Endothelial cell of umbilical vein (primary cell): ENCODE results near the gene SLC24A3. TPM values are rescaled to one million over a fixed set of nuclear protein-coding genes. Genes with fewer than 3 reads are reported as not detected.

ENCODE experiments used
- BruUV-seq: library from RNA; stranded (reverse); fragments of 400-500 nt; replicated peaks from 2 replicates; lab custom pipeline; 2021; lab: Mats Ljungman, UMichigan
- CTCF ChIA-PET: fragments of 300-600, 350-600 bp; sonication (Branson Sonifier 250); formaldehyde crosslinking; loops from one replicate; lab custom pipeline; 2021; ENCODE audit warnings: antibody characterized with exemption, inconsistent platforms; lab: Charles Lee
- POLR2A ChIA-PET: fragments of 300-600, 350-600 bp; sonication (Branson Sonifier 250); formaldehyde crosslinking; loops from one replicate; lab custom pipeline; 2021; ENCODE audit warnings: antibody characterized with exemption, inconsistent platforms; lab: Charles Lee
- DNase-seq: peaks from one replicate; pipeline ENCODE4 v3.0.0-alpha.2; 2011; ENCODE audit warnings: low read depth, low spot score
- FAIRE-seq: peaks from 2 replicates; lab custom pipeline; 2011; peaks lifted over from hg19 to GRCh38; lab: Jason Lieb, UNC
- H2AFZ ChIP-seq: 2 replicates; pipeline ENCODE4 v1.6.0; 2012; ENCODE audit warnings: low read depth, low read length, control low read depth, inconsistent platforms
- H3K27ac ChIP-seq: 2 replicates; pipeline ENCODE4 v1.5.1; 2011; ENCODE audit warnings: low read depth, mild to moderate bottlenecking, control low read depth, low read length, moderate library complexity; ENCODE audit not compliant: insufficient read depth
- H3K27me3 ChIP-seq, 2 experiments: 2 replicates each; pipeline versions ENCODE4 v1.6.0 to v1.6.1; 2011; ENCODE audit warnings: low read length in 2 of 2, mixed read lengths in 1 of 2; ENCODE audit not compliant: control insufficient read depth in 2 of 2, insufficient read depth in 2 of 2
- H3K36me3 ChIP-seq, 2 experiments: 2 replicates in 1 of 2; 3 replicates in 1 of 2; pipeline ENCODE4 v1.5.1; 2011; ENCODE audit warnings: low read length in 2 of 2, mild to moderate bottlenecking in 1 of 2, moderate library complexity in 1 of 2; ENCODE audit not compliant: control insufficient read depth in 2 of 2, insufficient read depth in 2 of 2; ENCODE audit errors: extremely low read depth in 1 of 2
- H3K4me1 ChIP-seq: 3 replicates; pipeline ENCODE4 v1.5.1; 2011; ENCODE audit warnings: mild to moderate bottlenecking, low read length; ENCODE audit not compliant: control insufficient read depth, insufficient read depth; ENCODE audit errors: extremely low read depth
- H3K4me2 ChIP-seq: 2 replicates; pipeline ENCODE4 v1.6.1; 2011; ENCODE audit warnings: low read length, control low read depth, mixed read lengths; ENCODE audit not compliant: insufficient read depth
- H3K4me3 ChIP-seq, 3 experiments: fragments of 200-600 bp in 1 of 3; sonication (generic), shearing (Covaris generic) in 1 of 3; replicated peaks in 1 of 3; 2 replicates each; pipeline ENCODE4 v1.5.1; 2011 to 2016; ENCODE audit warnings: control low read depth in 3 of 3, low read length in 3 of 3, mild to moderate bottlenecking in 2 of 3, inconsistent platforms in 1 of 3, low read depth in 1 of 3, moderate library complexity in 1 of 3; ENCODE audit not compliant: insufficient read depth in 1 of 3
- H3K79me2 ChIP-seq: 2 replicates; pipeline ENCODE4 v1.6.0; 2012; ENCODE audit warnings: low read length, inconsistent platforms; ENCODE audit not compliant: control insufficient read depth, insufficient read depth
- H3K9ac ChIP-seq: replicated peaks from 2 replicates; pipeline ENCODE3; 2011; ENCODE audit warnings: low read length, control low read depth; ENCODE audit not compliant: insufficient read depth; ENCODE audit errors: extremely low read depth
- H3K9me1 ChIP-seq: replicated peaks from 3 replicates; pipeline ENCODE4 v1.6.0; 2011; ENCODE audit warnings: mild to moderate bottlenecking, low read length; ENCODE audit not compliant: control insufficient read depth, insufficient read depth; ENCODE audit errors: extremely low read depth
- H3K9me3 ChIP-seq: replicated peaks from 2 replicates; pipeline ENCODE4 v1.5.1; 2012; ENCODE audit warnings: low read length, inconsistent platforms; ENCODE audit not compliant: control insufficient read depth, insufficient read depth
- H4K20me1 ChIP-seq: replicated peaks from 2 replicates; pipeline ENCODE3; 2011; ENCODE audit warnings: mild to moderate bottlenecking, low read length; ENCODE audit not compliant: control insufficient read depth, insufficient read depth; ENCODE audit errors: extremely low read depth
- EZH2 ChIP-seq: IDR thresholded peaks from 2 replicates; pipeline ENCODE4 v1.6.1; 2012; ENCODE audit warnings: borderline replicate concordance, low read depth, mild to moderate bottlenecking, moderate library complexity, low read length, inconsistent platforms; ENCODE audit not compliant: severe bottlenecking
- FOS ChIP-seq: IDR thresholded peaks from 2 replicates; pipeline ENCODE4 v1.6.1; 2011; ENCODE audit warnings: mild to moderate bottlenecking, low read length, moderate library complexity, borderline replicate concordance; ENCODE audit not compliant: insufficient read depth
- GATA2 ChIP-seq: IDR thresholded peaks from 2 replicates; pipeline ENCODE4 v1.7.0; 2011; ENCODE audit warnings: low read depth, mild to moderate bottlenecking, moderate library complexity, mixed read lengths, low read length; ENCODE audit not compliant: insufficient read length, insufficient read depth
- JUN ChIP-seq: IDR thresholded peaks from 2 replicates; pipeline ENCODE4 v1.6.1; 2011; ENCODE audit warnings: borderline replicate concordance, low read depth; ENCODE audit not compliant: insufficient read length, insufficient read depth
- MYC ChIP-seq: IDR thresholded peaks from one replicate; pipeline ENCODE4 v1.6.1; 2011; ENCODE audit warnings: mild to moderate bottlenecking, low read depth, low read length
- POLR2A ChIP-seq: IDR thresholded peaks from 2 replicates; pipeline ENCODE4 v1.6.1; 2012; ENCODE audit warnings: low read depth, mild to moderate bottlenecking, control low read depth, low read length
- POLR2AphosphoS5 ChIP-seq: IDR thresholded peaks from 2 replicates; pipeline ENCODE4 v1.6.1; 2012; ENCODE audit warnings: low read depth, mild to moderate bottlenecking, control low read depth, low read length, moderate library complexity; ENCODE audit not compliant: insufficient read depth
- dilution Hi-C: fragments of 300-500 bp; cut with MboI; formaldehyde crosslinking; loops from one replicate; pipeline ENCODE4 v1.15.0; 2019; ENCODE audit warnings: low sequenced_read_pairs; ENCODE audit not compliant: extremely low pct_ligation_motif_present
- intact Hi-C: fragments of 100-400 bp; cut with micrococcal nuclease; formaldehyde crosslinking; loops from one replicate; pipeline ENCODE4 v1.10.0; 2022
- polyA plus RNA-seq, 4 experiments: library from polyadenylated mRNA; depleted of rRNA in 3 of 4; stranded (reverse) in 3 of 4; unstranded in 1 of 4; fragments of >200 nt; gene quantifications; 2 replicates each; pipeline versions ENCODE4 v1.2.1 to v1.2.3, GENCODE V29; 2011 to 2012; ENCODE audit warnings: missing spikeins in 1 of 4
- total RNA-seq: library from RNA; stranded (reverse); gene quantifications from 2 replicates; pipeline ENCODE4 v1.2.3, GENCODE V29; 2021
- TF ChIP-seq, protein P1 (sequence below), 2 donors: IDR thresholded peaks; 1 replicate in 1 of 2; 2 replicates in 1 of 2; pipeline ENCODE4 v1.5.1; 2011; ENCODE audit warnings: low read length in 2 of 2, mild to moderate bottlenecking in 2 of 2, moderate library complexity in 2 of 2, control low read depth in 1 of 2, inconsistent platforms in 1 of 2, low read depth in 1 of 2; ENCODE audit not compliant: insufficient read depth in 1 of 2; ENCODE audit errors: extremely low read depth in 1 of 2
- TF ChIP-seq, protein P2 (sequence below): IDR thresholded peaks from 2 replicates; pipeline ENCODE4 v1.6.1; 2011; ENCODE audit not compliant: insufficient read depth, insufficient read length

Gene SLC24A3
- total and polyA plus RNA-seq, 2 donors (not counting 3 experiments of a cell fraction or from before 2014, with no cell fraction given) = not detected

DNA sequence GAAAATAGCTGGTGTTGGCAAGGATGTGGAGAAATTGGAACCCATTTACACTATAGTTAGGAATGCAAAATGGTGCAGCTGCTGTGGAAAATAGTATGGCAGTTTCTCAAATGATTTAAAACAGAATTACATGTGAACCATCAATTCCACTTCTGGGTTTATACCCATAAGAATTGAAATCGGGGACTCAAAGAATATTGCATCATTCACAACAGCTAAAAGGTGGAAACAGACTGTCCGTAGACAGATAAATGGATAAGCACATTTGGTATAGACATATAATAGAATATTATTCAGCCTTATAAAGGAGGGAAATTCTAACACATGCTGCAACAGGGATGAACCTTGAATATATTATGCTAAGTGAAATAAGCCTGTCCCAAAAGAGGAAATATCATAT is 355.7 kb downstream of the SLC24A3 start:
- ChIA-PET CTCF (no interaction called here), POLR2A (no interaction called here)
- H3K9me3 ChIP-seq = no peaks in the 10 kb centered on the region
- DNase-seq (no peak), FAIRE-seq (no peak)
- no peak overlapping the region for H3K27ac ChIP-seq
- no peaks in the 10 kb centered on the region for H3K79me2 ChIP-seq
- BruUV-seq = no TSS peak
- H3K9ac ChIP-seq = no peak overlapping the region
- no peak overlapping the region for H3K4me2 ChIP-seq
- no peaks in the 10 kb centered on the region for H3K36me3 ChIP-seq
- no peak overlapping the region for H3K4me3 ChIP-seq
- no peaks in the 10 kb centered on the region for H4K20me1 ChIP-seq
- no peak overlapping the region for H2AFZ ChIP-seq
- H3K4me1 ChIP-seq = no peaks in the 10 kb centered on the region
- dilution Hi-C loops (no loop called here), intact Hi-C loops (no loop called here)
- H3K27me3 ChIP-seq = no peaks in the 10 kb centered on the region
- TF ChIP-seq JUN (no peak), POLR2A (no peak), POLR2AphosphoS5 (no peak), FOS (no peak), EZH2 (no peak), MYC (no peak), GATA2 (no peak)
- TF ChIP-seq, protein P1, sequence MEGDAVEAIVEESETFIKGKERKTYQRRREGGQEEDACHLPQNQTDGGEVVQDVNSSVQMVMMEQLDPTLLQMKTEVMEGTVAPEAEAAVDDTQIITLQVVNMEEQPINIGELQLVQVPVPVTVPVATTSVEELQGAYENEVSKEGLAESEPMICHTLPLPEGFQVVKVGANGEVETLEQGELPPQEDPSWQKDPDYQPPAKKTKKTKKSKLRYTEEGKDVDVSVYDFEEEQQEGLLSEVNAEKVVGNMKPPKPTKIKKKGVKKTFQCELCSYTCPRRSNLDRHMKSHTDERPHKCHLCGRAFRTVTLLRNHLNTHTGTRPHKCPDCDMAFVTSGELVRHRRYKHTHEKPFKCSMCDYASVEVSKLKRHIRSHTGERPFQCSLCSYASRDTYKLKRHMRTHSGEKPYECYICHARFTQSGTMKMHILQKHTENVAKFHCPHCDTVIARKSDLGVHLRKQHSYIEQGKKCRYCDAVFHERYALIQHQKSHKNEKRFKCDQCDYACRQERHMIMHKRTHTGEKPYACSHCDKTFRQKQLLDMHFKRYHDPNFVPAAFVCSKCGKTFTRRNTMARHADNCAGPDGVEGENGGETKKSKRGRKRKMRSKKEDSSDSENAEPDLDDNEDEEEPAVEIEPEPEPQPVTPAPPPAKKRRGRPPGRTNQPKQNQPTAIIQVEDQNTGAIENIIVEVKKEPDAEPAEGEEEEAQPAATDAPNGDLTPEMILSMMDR (IDR thresholded peaks at IDR 0.05; ENCODE audit: extremely low read depth in 1 of 2, insufficient read depth in 1 of 2, low read depth in 1 of 2, low read length in 2 of 2) = no peak
- TF ChIP-seq, protein P2, sequence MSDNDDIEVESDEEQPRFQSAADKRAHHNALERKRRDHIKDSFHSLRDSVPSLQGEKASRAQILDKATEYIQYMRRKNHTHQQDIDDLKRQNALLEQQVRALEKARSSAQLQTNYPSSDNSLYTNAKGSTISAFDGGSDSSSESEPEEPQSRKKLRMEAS = no peak
- no peaks in the 10 kb centered on the region for H3K9me1 ChIP-seq
